Vagina (tissue), 2 donors: Measurements from ENCODE around the gene MEIS1. TPM values are rescaled to one million over a fixed set of nuclear protein-coding genes. Genes with fewer than 3 reads are reported as not detected.
A peak's percentile ranks its signal among the peaks of the same experiment; 100 is the strongest.

Experiments
- DNase-seq, 2 donors: peaks; one replicate each; pipeline ENCODE4 v3.0.0-alpha.2; 2017; ENCODE audit errors: extremely low spot score in 2 of 2
- H3K27ac ChIP-seq: fragments of 200-600 bp; sonication (generic); one replicate; pipeline ENCODE4 v1.5.1; 2019
- H3K27me3 ChIP-seq: fragments of 200-600 bp; sonication (generic); one replicate; pipeline ENCODE4 v1.5.1; 2019
- H3K36me3 ChIP-seq, 2 donors: fragments of 200-600 bp; sonication (generic); one replicate each; pipeline ENCODE4 v1.5.1; 2017 to 2019
- H3K4me1 ChIP-seq: fragments of 200-600 bp; sonication (generic); one replicate; pipeline ENCODE4 v1.5.1; 2019
- H3K4me3 ChIP-seq, 2 donors: fragments of 200-600 bp; sonication (generic); 1 replicate in 1 of 2; 2 replicates in 1 of 2; pipeline ENCODE4 v1.5.1; 2016 to 2019
- H3K9me3 ChIP-seq: fragments of 200-600 bp; sonication (generic); one replicate; pipeline ENCODE4 v1.5.1; 2019
- CTCF ChIP-seq, 3 experiments: fragments of 450-650 bp in 2 of 3; fragments of 200-600 bp in 1 of 3; sonication (generic) in 1 of 3; IDR thresholded peaks; one replicate each; pipeline ENCODE4 v1.5.1; 2017 to 2019; ENCODE audit warnings: antibody characterized with exemption in 3 of 3, mild to moderate bottlenecking in 2 of 3, moderate library complexity in 2 of 3
- POLR2A ChIP-seq, 2 donors: fragments of 450-650 bp; IDR thresholded peaks; one replicate each; pipeline ENCODE4 v1.6.1; 2017; ENCODE audit warnings: antibody characterized with exemption in 2 of 2, mild to moderate bottlenecking in 2 of 2, moderate library complexity in 2 of 2
- POLR2AphosphoS5 ChIP-seq, 2 donors: sonication (generic); formaldehyde crosslinking; IDR thresholded peaks; one replicate each; pipeline ENCODE4 v1.9.0; 2017; ENCODE audit warnings: antibody characterized with exemption in 2 of 2, mild to moderate bottlenecking in 2 of 2, low read depth in 1 of 2; ENCODE audit not compliant: insufficient read depth in 1 of 2
- intact Hi-C: fragments of 100-400 bp; cut with DNase I; formaldehyde crosslinking; loops from one replicate; pipeline ENCODE4 v1.15.1; 2023
- total RNA-seq: library from RNA; depleted of rRNA; stranded (reverse); fragments of >200 nt; gene quantifications from one replicate; pipeline ENCODE4 v1.2.3, GENCODE V29; 2016

The MEIS1 gene
- total RNA-seq, 1 donor from 2014 or later, result 80.5 TPM

- peaks cover 79% of the 10 kb centered on the region for H3K4me1 ChIP-seq
- intact Hi-C loops, result no loop called here
Observed at GRCh38 chr2:66461001-66461663, 26.2 kb downstream of the MEIS1 start.

GRCh38 chr2:66461664-66462500 is 27.0 kb downstream of the MEIS1 start:
- Histone ChIP-seq H3K27me3 (no peaks in the 10 kb centered on the region), H3K27ac (no peak overlapping the region), H3K4me1 (peaks cover 77% of the 10 kb centered on the region), H3K4me3 (no peak overlapping the region), H3K9me3 (no peaks in the 10 kb centered on the region), H3K36me3 (peaks cover 0 to 12% of the 10 kb centered on the region in 2 donors)
- TF ChIP-seq POLR2AphosphoS5 (IDR thresholded peaks at IDR 0.05; ENCODE audit: insufficient read depth in 1 of 2, low read depth in 1 of 2), result no peak
- TF ChIP-seq POLR2A (IDR thresholded peaks at IDR 0.05), result no peak
- TF ChIP-seq CTCF (IDR thresholded peaks at IDR 0.05), result no peak
- DNase-seq, result no peak
- intact Hi-C loops, result no loop called here

More at GRCh38 chr2:66461001-66461663, 26.2 kb downstream of the MEIS1 start:
- DNase-seq, result no peak
- no peak for TF ChIP-seq POLR2AphosphoS5 (IDR thresholded peaks at IDR 0.05; ENCODE audit: insufficient read depth in 1 of 2, low read depth in 1 of 2)
- TF ChIP-seq POLR2A (IDR thresholded peaks at IDR 0.05), result no peak
- TF ChIP-seq CTCF (IDR thresholded peaks at IDR 0.05), result no peak
- Histone ChIP-seq H3K27ac (no peak overlapping the region), H3K9me3 (no peaks in the 10 kb centered on the region), H3K4me3 (no peak overlapping the region), H3K36me3 (peaks cover 0 to 9% of the 10 kb centered on the region in 2 donors), H3K27me3 (no peaks in the 10 kb centered on the region)

GRCh38 chr2:66462501-66462825 is 27.5 kb downstream of the MEIS1 start:
- H3K36me3 ChIP-seq, result peaks cover 0 to 12% of the 10 kb centered on the region in 2 donors
- H3K27ac ChIP-seq, result no peak overlapping the region
- intact Hi-C loops, result no loop called here
- no peaks in the 10 kb centered on the region for H3K9me3 ChIP-seq
- peaks cover 83% of the 10 kb centered on the region for H3K4me1 ChIP-seq
- no peak for TF ChIP-seq CTCF (IDR thresholded peaks at IDR 0.05)
- no peak for TF ChIP-seq POLR2AphosphoS5 (IDR thresholded peaks at IDR 0.05; ENCODE audit: insufficient read depth in 1 of 2, low read depth in 1 of 2)
- TF ChIP-seq POLR2A (IDR thresholded peaks at IDR 0.05), result no peak
- no peaks in the 10 kb centered on the region for H3K27me3 ChIP-seq
- H3K4me3 ChIP-seq, result no peak overlapping the region
- DNase-seq, result no peak

- peaks cover 0 to 12% of the 10 kb centered on the region in 2 donors for H3K36me3 ChIP-seq
- H3K27me3 ChIP-seq, result no peaks in the 10 kb centered on the region
- no peak for DNase-seq
- intact Hi-C loops, result no loop called here
- no peak overlapping the region for H3K4me3 ChIP-seq
- TF ChIP-seq CTCF (IDR thresholded peaks at IDR 0.05), result no peak
- peaks cover 90% of the 10 kb centered on the region for H3K4me1 ChIP-seq
- H3K27ac ChIP-seq, result peak overlapping the region; percentile 2
- H3K9me3 ChIP-seq, result no peaks in the 10 kb centered on the region
Observed at GRCh38 chr2:66463206-66463755, 28.4 kb downstream of the MEIS1 start.
